GM21360 (cell line): ENCODE data around the gene ARHGAP6.

Source experiments
- ATAC-seq: cut with Tn5 transposase; IDR thresholded peaks from one replicate; pipeline ENCODE4 v1.9.1; 2021; ENCODE audit warnings: mild to moderate bottlenecking, moderate library complexity; ENCODE audit not compliant: unreplicated experiment

ARHGAP6 gene

DNA sequence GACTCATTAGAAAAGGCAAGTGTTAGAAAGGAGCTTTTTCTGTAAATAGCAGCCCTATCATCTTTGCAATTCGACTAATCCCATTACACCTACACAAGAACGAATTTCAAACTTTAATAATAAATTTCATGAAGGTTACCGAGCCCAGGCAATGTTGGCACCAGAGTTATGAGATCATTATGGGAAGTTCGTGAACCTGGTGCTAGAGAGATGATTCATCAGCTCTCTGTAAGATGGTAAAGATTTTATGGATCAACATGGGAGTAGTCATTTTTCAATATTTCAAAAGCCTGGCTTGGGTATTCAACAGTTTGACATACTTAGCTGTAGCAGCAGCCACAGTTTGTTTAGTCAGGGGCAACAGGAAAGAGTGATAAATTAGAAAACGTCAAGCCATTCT, 336.7 kb downstream of the ARHGAP6 start:
- no peak for ATAC-seq

GRCh38 chrX:11328134-11328533, 337.6 kb downstream of the ARHGAP6 start:
- no peak for ATAC-seq

DNA sequence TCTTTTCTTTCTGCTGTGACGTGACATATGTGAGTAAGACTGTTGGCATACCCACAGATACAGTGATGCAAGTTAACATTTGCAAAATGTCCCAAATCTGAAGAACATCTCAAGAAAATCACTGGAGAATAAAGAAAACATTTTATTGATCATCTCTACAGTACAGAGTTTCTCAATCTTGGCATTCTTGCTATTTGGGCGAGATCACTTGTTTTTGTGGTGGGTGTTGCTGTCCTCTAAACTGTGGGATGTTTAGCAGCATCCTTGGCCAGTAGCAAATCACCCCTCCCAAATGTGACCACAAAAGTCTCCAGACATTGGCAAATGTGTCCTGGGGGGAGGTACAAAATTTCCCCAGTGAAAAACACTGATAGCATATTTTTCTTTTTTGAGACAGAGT, 343.7 kb downstream of the ARHGAP6 start:
- no peak for ATAC-seq

DNA sequence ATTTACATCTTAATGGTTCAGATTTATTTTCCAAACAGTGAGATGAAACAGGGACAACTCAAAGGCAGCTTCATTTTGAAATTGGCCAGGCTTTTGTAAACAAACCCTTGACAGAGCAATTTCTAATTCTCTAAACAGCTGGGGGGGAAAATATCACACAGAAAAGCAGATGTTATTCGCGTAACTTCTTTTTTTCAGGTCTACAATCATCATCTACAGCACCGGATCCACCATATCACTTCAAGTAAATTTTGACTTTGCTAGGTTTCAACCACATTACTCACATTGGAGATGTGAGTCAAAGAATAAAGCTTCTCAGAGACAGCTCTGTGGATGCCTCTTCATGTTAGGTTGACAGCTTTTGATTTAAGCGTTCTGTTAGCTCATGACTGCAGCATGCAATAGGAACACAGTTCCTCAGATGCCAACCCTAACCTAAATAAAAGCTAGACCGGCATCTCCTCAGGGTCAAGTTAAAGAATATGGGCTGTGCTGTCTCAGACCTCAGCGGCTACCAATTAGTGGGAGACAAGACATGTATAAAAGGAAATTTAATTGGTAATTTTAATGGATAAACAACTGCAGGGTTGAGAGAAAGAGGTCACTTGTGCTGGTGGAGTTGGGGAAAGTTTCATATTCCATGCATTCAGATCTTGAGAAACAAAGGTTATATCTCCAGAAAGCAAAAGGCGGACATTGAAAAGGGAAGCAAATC, 345.8 kb downstream of the ARHGAP6 start:
- no peak for ATAC-seq

DNA sequence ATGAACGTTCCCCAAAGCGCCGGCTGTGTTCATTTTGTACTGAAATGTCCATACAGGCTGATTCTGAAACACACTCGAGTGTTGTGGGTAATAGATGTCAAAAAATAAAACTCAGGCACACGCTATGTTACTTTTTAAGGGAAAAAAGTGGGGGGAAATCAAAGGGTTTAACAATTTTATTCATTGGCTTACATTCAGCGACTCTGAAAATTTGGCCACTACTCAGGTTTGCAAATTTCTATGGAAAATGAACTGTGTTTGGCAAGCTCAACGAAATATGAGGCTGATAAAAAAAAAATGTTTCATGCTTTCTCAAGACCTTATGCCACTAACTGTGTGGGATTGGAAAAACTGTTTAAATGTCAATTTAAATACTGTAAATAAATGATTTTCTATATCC, 354.0 kb downstream of the ARHGAP6 start:
- ATAC-seq = no peak

GRCh38 chrX:11309220-11309619, 356.5 kb downstream of the ARHGAP6 start:
- ATAC-seq = no peak

- no peak for ATAC-seq
These were observed 360.1 kb downstream of the ARHGAP6 start for GRCh38 chrX:11305641-11306040.

GRCh38 chrX:11304829-11305228, 360.9 kb downstream of the ARHGAP6 start:
- no peak for ATAC-seq

DNA sequence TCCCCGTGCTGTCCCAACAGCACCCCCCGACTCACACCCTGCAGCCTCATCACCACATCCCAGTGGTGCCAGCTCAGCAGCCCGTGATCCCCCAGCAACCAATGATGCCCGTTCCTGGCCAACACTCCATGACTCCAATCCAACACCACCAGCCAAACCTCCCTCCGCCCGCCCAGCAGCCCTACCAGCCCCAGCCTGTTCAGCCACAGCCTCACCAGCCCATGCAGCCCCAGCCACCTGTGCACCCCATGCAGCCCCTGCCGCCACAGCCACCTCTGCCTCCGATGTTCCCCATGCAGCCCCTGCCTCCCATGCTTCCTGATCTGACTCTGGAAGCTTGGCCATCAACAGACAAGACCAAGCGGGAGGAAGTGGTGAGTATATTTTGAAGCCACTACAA, 367.1 kb downstream of the ARHGAP6 start:
- ATAC-seq = no peak

- no peak for ATAC-seq
These were observed 369.7 kb downstream of the ARHGAP6 start for GRCh38 chrX:11296051-11296450.

- ATAC-seq = no peak
These were observed 372.6 kb downstream of the ARHGAP6 start, which contains the start of gene AMELX for GRCh38 chrX:11293113-11293512. Gene AMELX, plus strand, starts transcription at chrX:11293413. Its CDS starts 1,376 bp downstream, at chrX:11294789.

- ATAC-seq = no peak
These were observed 375.2 kb downstream of the ARHGAP6 start for GRCh38 chrX:11290416-11291102.

DNA sequence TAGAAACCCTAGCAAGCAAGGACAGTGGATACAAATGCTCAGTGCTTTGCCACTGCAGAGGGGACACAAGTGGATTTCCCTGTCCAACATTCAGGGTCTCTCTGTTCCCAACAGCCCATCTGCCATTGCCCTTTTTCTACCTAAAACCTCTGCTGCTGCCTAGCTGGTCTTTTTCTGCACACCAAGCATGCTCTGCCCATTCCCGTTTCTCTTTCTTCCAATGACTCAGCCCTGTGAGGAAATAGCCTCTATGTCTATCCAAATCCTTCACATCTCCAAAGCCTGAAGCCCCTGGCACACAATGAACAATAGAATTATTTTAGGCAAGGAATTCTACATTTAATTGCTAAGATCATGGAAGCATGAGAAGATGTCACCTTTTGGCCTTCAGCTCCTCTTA, 378.2 kb downstream of the ARHGAP6 start:
- no peak for ATAC-seq

DNA sequence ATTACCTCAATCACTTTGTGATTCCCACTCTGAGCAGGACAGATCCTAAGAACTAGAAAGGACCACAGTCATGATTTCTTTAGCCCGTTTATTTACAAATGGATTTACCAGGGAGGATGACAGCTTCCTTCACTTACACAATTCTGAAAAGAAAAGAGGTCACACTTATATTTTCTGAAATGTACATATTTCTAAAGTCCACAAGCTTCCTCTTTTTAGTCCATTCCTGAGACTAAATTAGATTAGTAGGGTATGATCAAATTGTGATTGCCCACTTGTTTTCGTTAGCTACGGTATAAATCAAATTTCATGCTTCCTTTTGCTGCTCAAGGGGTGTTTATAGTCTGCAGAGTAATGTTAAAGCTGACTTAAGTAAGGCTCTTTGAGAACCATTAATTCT, 380.1 kb downstream of the ARHGAP6 start:
- no peak for ATAC-seq

GRCh38 chrX:11282043-11282442, 383.7 kb downstream of the ARHGAP6 start:
- no peak for ATAC-seq

DNA sequence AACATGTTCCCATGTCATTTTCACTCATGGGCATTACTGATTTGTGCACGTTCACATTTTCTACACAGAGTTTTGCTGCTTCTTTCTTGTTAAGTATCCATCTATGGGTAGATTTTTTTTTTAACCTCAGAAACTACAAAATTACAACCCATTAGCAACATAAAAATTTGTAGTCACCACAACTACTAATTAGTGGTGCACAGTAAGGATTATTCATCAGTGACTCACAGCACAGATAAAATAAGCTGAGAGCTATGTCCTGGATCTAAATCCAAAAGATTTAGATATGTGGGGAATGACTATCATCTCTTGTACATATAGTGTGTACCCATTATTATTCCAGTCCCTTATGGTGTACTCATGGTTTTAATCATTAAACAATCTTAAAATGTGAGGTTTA, 392.2 kb downstream of the ARHGAP6 start:
- ATAC-seq = no peak

DNA sequence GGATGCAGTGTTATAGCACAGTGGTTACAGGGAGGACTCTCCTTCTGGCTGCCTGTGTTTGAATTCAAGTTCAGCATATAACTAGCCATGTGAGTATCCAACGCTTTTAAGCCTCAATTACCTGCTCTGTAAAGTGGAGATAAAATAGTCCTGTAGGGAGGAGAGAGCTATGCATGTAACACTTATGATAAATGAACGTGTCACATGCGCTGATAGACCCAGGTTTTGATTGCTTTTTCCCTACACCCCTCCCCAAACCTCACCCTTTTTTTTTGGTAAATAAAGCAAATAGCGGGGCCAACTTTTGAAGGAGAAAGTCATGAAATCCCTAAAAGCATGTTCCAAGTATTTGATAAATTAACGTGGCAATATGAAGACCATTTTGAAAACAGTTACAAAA, 392.9 kb downstream of the ARHGAP6 start:
- ATAC-seq = no peak

GRCh38 chrX:11272290-11272689, 393.4 kb downstream of the ARHGAP6 start:
- no peak for ATAC-seq

DNA sequence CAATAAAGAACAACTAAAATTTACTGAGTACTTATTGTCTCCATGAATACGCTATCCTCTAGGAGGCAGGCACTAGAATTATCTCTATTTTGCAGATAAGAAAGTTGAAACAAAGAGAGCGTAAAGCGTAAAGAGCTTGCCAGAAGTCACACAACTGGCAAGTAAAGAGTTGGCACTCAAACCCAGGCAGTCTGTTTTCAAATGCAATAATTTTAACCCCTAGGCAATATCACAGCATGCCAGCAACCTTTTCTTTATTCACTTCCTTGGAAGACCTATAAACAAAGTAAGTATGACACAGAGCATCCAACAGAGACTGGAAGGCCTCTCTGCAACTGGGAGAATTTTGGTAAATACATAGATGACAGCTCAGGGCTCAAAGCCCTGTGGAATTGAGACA, 395.7 kb downstream of the ARHGAP6 start:
- no peak for ATAC-seq

DNA sequence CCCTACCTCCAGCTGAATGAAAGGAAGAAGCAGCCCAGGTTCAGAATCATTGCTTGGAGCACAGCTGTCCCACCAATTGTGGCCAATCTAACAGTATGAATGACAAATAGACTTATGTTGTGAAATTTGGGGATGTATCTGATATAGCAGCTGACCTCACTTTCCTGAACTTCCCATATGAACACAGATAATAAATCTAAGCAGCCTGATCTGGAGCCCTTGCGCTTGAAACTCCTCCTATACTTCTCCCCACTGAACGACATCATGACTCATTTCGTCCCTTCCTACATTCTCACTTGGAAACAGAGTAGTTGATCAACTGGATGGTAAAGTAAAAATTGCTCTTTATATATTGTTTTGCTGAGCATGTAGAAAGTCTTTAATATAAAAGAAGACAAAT, 396.7 kb downstream of the ARHGAP6 start:
- ATAC-seq = no peak

- no peak for ATAC-seq
These were observed 398.3 kb downstream of the ARHGAP6 start for GRCh38 chrX:11267425-11267824.

- no peak for ATAC-seq
These were observed 399.1 kb downstream of the ARHGAP6 start for GRCh38 chrX:11266573-11267003.

DNA sequence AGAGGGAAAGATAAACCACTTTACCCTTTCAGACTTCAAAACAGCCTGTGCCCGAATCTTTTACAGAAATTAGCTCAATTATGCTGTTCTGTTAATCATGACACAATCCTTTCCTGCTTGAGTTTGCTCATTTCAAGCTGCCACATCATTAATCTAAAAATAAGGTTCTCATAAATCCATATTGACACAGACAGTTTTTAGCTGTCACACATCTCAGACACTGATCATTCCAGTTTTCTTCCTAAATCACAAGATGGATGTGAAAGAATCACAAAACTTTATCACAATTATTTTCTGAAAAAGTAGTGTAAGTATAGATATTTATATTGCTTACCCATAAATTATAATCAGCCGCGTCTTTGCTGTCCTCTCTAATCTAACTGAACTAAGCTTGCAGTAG, 400.4 kb downstream of the ARHGAP6 start:
- no peak for ATAC-seq
